Measurements from ENCODE around the gene CPA1.

CPA1 gene

GRCh38 chr7:130349911-130350782 is 30.1 kb upstream of the CPA1 start:
- Histone ChIP-seq H3K4me3 (ENCODE audit: insufficient read depth, low read length, poor library complexity, severe bottlenecking) (no peak overlapping the region), H4K20me1 (ENCODE audit: low read depth, low read length) (no peaks in the 10 kb centered on the region), H3K4me2 (ENCODE audit: low read depth, low read length, poor library complexity, severe bottlenecking) (no peak overlapping the region), H2AFZ (ENCODE audit: low read depth, low read length, severe bottlenecking) (no peak overlapping the region), H3K9ac (ENCODE audit: low read length) (no peak overlapping the region), H3K9me2 (replicated peaks; ENCODE audit: insufficient read depth, low read length) (no peaks in the 10 kb centered on the region), H3K27ac (ENCODE audit: low read depth, low read length) (no peak overlapping the region), H3K79me2 (ENCODE audit: insufficient read depth, low read length) (no peaks in the 10 kb centered on the region), H3K36me3 (ENCODE audit: low read length) (no peaks in the 10 kb centered on the region), H3K9me3 (ENCODE audit: insufficient read depth, low read length) (no peaks in the 10 kb centered on the region), H3K27me3 (ENCODE audit: low read length) (no peaks in the 10 kb centered on the region), H3F3A (ENCODE audit: insufficient read depth) (no peaks in the 10 kb centered on the region)
- TF ChIP-seq CTCF (IDR thresholded peaks at IDR 0.05; ENCODE audit: insufficient read depth, low read length, poor library complexity, severe bottlenecking) (no peak), EZH2phosphoT487 (conservative IDR thresholded peaks at IDR 0.05; ENCODE audit: low read length) (no peak)

- H3K4me3 ChIP-seq (ENCODE audit: insufficient read depth, low read length, poor library complexity, severe bottlenecking), result no peak overlapping the region
- H3K27ac ChIP-seq (ENCODE audit: low read depth, low read length), result no peak overlapping the region
- no peak overlapping the region for H2AFZ ChIP-seq (ENCODE audit: low read depth, low read length, severe bottlenecking)
- H3K9me2 ChIP-seq (replicated peaks; ENCODE audit: insufficient read depth, low read length), result no peaks in the 10 kb centered on the region
- no peaks in the 10 kb centered on the region for H3K9me3 ChIP-seq (ENCODE audit: insufficient read depth, low read length)
- H3K27me3 ChIP-seq (ENCODE audit: low read length), result no peaks in the 10 kb centered on the region
- no peaks in the 10 kb centered on the region for H3F3A ChIP-seq (ENCODE audit: insufficient read depth)
- H3K36me3 ChIP-seq (ENCODE audit: low read length), result no peaks in the 10 kb centered on the region
- no peaks in the 10 kb centered on the region for H4K20me1 ChIP-seq (ENCODE audit: low read depth, low read length)
- no peak overlapping the region for H3K4me2 ChIP-seq (ENCODE audit: low read depth, low read length, poor library complexity, severe bottlenecking)
- TF ChIP-seq EZH2phosphoT487 (conservative IDR thresholded peaks at IDR 0.05; ENCODE audit: low read length) (no peak), CTCF (IDR thresholded peaks at IDR 0.05; ENCODE audit: insufficient read depth, low read length, poor library complexity, severe bottlenecking) (no peak)
- no peaks in the 10 kb centered on the region for H3K79me2 ChIP-seq (ENCODE audit: insufficient read depth, low read length)
- no peak overlapping the region for H3K9ac ChIP-seq (ENCODE audit: low read length)
Measured at GRCh38 chr7:130350945-130351790, 29.1 kb upstream of the CPA1 start.

GRCh38 chr7:130351791-130352090 is 28.6 kb upstream of the CPA1 start:
- Histone ChIP-seq H2AFZ (ENCODE audit: low read depth, low read length, severe bottlenecking) (no peak overlapping the region), H3K9me3 (ENCODE audit: insufficient read depth, low read length) (no peaks in the 10 kb centered on the region), H3K27ac (ENCODE audit: low read depth, low read length) (no peak overlapping the region), H3K9ac (ENCODE audit: low read length) (no peak overlapping the region), H3F3A (ENCODE audit: insufficient read depth) (no peaks in the 10 kb centered on the region), H3K4me3 (ENCODE audit: insufficient read depth, low read length, poor library complexity, severe bottlenecking) (no peak overlapping the region), H3K9me2 (replicated peaks; ENCODE audit: insufficient read depth, low read length) (no peaks in the 10 kb centered on the region), H3K4me2 (ENCODE audit: low read depth, low read length, poor library complexity, severe bottlenecking) (no peak overlapping the region), H4K20me1 (ENCODE audit: low read depth, low read length) (no peaks in the 10 kb centered on the region), H3K79me2 (ENCODE audit: insufficient read depth, low read length) (no peaks in the 10 kb centered on the region), H3K36me3 (ENCODE audit: low read length) (no peaks in the 10 kb centered on the region), H3K27me3 (ENCODE audit: low read length) (no peaks in the 10 kb centered on the region)
- TF ChIP-seq EZH2phosphoT487 (conservative IDR thresholded peaks at IDR 0.05; ENCODE audit: low read length) (no peak), CTCF (IDR thresholded peaks at IDR 0.05; ENCODE audit: insufficient read depth, low read length, poor library complexity, severe bottlenecking) (no peak)
